HFFc6 (cell line): Measurements from ENCODE around the gene MRPS14. TPM values are rescaled to one million over a fixed set of nuclear protein-coding genes. Genes with fewer than 3 reads are reported as not detected.
"Not testable (repeated sequence)": the region's sequence is repeated elsewhere in the genome, so short reads cannot be mapped to it uniquely, and the experiment has no call there.

Experiments used
- DNase-seq: peaks from one replicate; pipeline ENCODE4 v3.0.0-alpha.2; 2018
- H3K27ac Mint-ChIP-seq: 2 replicates; pipeline ENCODE4 v1.8.0; 2020; ENCODE audit warnings: mild to moderate bottlenecking, mixed read lengths
- H3K27me3 Mint-ChIP-seq: 2 replicates; pipeline ENCODE4 v1.8.0; 2021; ENCODE audit warnings: mild to moderate bottlenecking, moderate library complexity, mixed read lengths; ENCODE audit not compliant: insufficient read depth
- H3K36me3 Mint-ChIP-seq: 2 replicates; pipeline ENCODE4 v1.8.0; 2021; ENCODE audit warnings: low read depth, mixed read lengths
- H3K4me1 Mint-ChIP-seq: 2 replicates; pipeline ENCODE4 v1.8.0; 2020; ENCODE audit warnings: low read depth, mixed read lengths
- H3K4me3 Mint-ChIP-seq: 2 replicates; pipeline ENCODE4 v1.8.0; 2020; ENCODE audit warnings: mild to moderate bottlenecking, moderate library complexity, mixed read lengths
- H3K9me3 Mint-ChIP-seq: 2 replicates; pipeline ENCODE4 v1.8.0; 2020; ENCODE audit warnings: mild to moderate bottlenecking, mixed read lengths
- CTCF ChIP-seq: fragments of 200-600 bp; sonication (generic); IDR thresholded peaks from 2 replicates; pipeline ENCODE4 v1.5.0; 2021; ENCODE audit warnings: antibody characterized with exemption, mild to moderate bottlenecking
- total RNA-seq, 6 experiments: library from RNA; stranded (reverse); fragmentation: NEBNext Ultra II Directional; extraction: Animal tissue kit (Norgen Biotek cat#: 25700); gene quantifications; 2 replicates in 1 of 6; 3 replicates in 5 of 6; pipeline ENCODE4 v1.2.3, GENCODE V29; 2021

Gene MRPS14
- total RNA-seq, 6 experiments from 2014 or later, result 30.1 to 43.4 (median 36.6) TPM

DNA sequence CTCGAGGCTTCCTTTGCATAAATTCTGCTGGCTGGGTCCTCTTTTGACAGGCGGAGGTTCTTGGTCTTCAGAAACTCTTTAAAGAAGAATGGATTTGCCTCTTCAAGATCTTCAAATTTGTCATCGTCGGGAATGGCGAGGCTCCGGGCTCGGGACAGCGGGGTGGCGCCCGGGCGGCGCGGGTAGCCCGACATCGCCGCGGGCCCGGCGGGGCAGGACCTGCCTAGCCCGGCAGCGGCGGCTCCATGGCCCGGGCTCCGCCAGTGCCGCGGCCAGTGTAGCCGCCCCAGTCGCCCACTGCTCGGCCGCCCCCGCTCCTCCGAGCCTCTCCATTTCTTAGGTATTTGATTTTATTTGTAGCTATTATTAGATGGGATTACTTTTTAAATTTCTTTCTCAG lies 22.3 kb upstream of the MRPS14 start:
- Mint-ChIP-seq H3K4me3 (no peak overlapping the region), H3K4me1 (no peaks in the 10 kb centered on the region), H3K27me3 (peaks cover 3% of the 10 kb centered on the region; the same call in 1 of the 2 replicates), H3K9me3 (peaks cover 4% of the 10 kb centered on the region; the same call in 1 of the 2 replicates), H3K36me3 (no peaks in the 10 kb centered on the region), H3K27ac (no peak overlapping the region)
- DNase-seq, result no peak
- TF ChIP-seq CTCF, result no peak

DNA sequence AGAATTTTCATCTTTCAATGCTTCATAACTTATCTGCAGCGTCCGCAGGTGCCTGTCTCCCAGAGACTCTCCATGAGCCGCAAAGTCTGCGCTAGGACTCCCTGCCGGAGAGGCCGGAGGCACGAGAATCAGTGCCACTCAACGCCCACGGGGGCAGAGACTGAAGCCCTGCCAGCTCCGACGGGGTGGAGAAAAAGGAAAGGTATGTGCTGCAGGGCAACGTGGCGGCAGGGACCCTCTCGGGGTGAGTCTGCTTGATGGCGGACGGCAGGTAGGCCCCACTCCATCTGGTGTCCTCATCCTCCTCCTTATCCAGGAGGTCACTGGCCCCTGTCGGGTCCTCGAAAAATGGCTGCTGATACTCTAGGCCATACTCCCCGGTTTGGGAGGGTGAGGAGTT lies 21.9 kb upstream of the MRPS14 start:
- peaks cover 4% of the 10 kb centered on the region; the same call in 1 of the 2 replicates for H3K9me3 Mint-ChIP-seq
- H3K27ac Mint-ChIP-seq, result no peak overlapping the region
- peaks cover 7% of the 10 kb centered on the region; the same call in 1 of the 2 replicates for H3K27me3 Mint-ChIP-seq

DNA sequence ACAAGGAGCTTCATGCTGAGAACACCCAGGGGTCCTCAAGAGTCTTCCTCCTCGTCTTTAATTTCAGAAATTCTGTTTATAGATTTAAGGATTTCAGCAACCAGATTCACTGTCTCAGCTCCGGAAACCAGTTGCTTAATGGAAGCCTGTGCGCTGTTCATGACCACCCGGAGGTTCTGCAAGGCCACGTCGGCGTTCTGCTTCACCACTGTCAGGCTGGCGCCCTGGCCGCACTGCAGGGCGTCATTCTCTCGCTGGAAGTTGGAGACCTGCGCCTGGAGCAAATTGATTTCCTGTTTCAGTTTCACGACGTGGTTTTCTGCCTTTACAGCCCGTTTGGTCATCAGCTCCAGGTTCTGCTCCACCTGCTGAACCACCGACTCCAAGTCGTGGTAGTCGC lies 21.4 kb upstream of the MRPS14 start:
- H3K9me3 Mint-ChIP-seq, H3K4me3 Mint-ChIP-seq, DNase-seq, H3K27ac Mint-ChIP-seq, H3K4me1 Mint-ChIP-seq, H3K27me3 Mint-ChIP-seq, H3K36me3 Mint-ChIP-seq: not testable (repeated sequence)

More for the DNA sequence above, 21.9 kb upstream of the MRPS14 start:
- H3K36me3 Mint-ChIP-seq, result no peaks in the 10 kb centered on the region
- no peaks in the 10 kb centered on the region for H3K4me1 Mint-ChIP-seq
- no peak for TF ChIP-seq CTCF
- H3K4me3 Mint-ChIP-seq, result no peak overlapping the region
- DNase-seq, result no peak

- peaks cover 8% of the 10 kb centered on the region; the same call in 1 of the 2 replicates for H3K27me3 Mint-ChIP-seq
- H3K4me3 Mint-ChIP-seq, result no peak overlapping the region
- H3K36me3 Mint-ChIP-seq, result no peaks in the 10 kb centered on the region
- no peak for TF ChIP-seq CTCF
- no peaks in the 10 kb centered on the region for H3K4me1 Mint-ChIP-seq
- H3K27ac Mint-ChIP-seq, result no peak overlapping the region
- DNase-seq, result no peak
- peaks cover 4% of the 10 kb centered on the region; the same call in 1 of the 2 replicates for H3K9me3 Mint-ChIP-seq
These were observed 20.6 kb upstream of the MRPS14 start for GRCh38 chr1:175043824-175044223.

GRCh38 chr1:175042650-175043049 lies 19.4 kb upstream of the MRPS14 start:
- peaks cover 8% of the 10 kb centered on the region; the same call in 1 of the 2 replicates for H3K27me3 Mint-ChIP-seq
- H3K36me3 Mint-ChIP-seq, result no peaks in the 10 kb centered on the region
- H3K27ac Mint-ChIP-seq, result no peak overlapping the region
- H3K4me1 Mint-ChIP-seq, result no peaks in the 10 kb centered on the region
- no peak for DNase-seq
- peaks cover 4% of the 10 kb centered on the region; the same call in 1 of the 2 replicates for H3K9me3 Mint-ChIP-seq
- no peak overlapping the region for H3K4me3 Mint-ChIP-seq
- no peak for TF ChIP-seq CTCF

DNA sequence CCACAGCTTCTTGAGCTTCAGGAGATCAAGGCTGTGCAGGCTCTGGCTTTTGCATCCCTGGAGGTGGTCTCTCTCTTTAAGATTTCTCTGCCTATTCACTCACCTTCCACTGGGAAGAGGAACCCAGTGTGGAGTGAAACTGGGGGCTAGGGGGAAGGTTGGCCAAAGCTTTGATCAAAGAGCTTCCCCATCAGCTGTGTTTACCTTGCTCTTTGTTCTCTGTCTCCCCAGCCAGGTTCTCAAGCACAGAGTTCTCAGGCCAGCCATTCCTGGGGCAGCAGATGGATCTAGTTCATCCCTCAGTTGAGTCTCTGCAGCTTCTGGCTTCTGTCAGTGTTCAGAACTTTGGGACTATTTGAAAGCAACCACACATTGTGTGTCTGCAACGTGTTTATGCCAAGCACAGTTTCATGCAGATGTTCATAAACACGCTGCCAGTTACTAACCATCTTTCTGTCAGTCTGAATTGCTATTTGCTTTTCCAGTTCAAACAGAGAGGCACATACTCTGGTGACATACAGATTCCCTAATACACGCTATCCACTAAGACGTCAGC lies 17.2 kb upstream of the MRPS14 start:
- Mint-ChIP-seq H3K4me3 (no peak overlapping the region), H3K4me1 (no peaks in the 10 kb centered on the region), H3K27ac (no peak overlapping the region), H3K9me3 (peaks cover 4% of the 10 kb centered on the region; the same call in 1 of the 2 replicates), H3K36me3 (no peaks in the 10 kb centered on the region), H3K27me3 (peaks cover 8% of the 10 kb centered on the region; the same call in 1 of the 2 replicates)
- DNase-seq, result no peak
- no peak for TF ChIP-seq CTCF
